Kasumi-1 (cell line): Measurements from ENCODE around the gene ZDHHC14.

ENCODE experiments used
- DNase-seq, 2 experiments: peaks; one replicate each; lab custom pipeline; 2025; lab: John Stamatoyannopoulos, UW

The ZDHHC14 gene

GRCh38 chr6:157493173-157493572 is 112.2 kb downstream of the ZDHHC14 start:
- DNase-seq = no peak

- DNase-seq = no peak
These were observed 112.6 kb downstream of the ZDHHC14 start for GRCh38 chr6:157493576-157493975.

- no peak for DNase-seq
These were observed 113.2 kb downstream of the ZDHHC14 start for GRCh38 chr6:157494132-157494710.

DNA sequence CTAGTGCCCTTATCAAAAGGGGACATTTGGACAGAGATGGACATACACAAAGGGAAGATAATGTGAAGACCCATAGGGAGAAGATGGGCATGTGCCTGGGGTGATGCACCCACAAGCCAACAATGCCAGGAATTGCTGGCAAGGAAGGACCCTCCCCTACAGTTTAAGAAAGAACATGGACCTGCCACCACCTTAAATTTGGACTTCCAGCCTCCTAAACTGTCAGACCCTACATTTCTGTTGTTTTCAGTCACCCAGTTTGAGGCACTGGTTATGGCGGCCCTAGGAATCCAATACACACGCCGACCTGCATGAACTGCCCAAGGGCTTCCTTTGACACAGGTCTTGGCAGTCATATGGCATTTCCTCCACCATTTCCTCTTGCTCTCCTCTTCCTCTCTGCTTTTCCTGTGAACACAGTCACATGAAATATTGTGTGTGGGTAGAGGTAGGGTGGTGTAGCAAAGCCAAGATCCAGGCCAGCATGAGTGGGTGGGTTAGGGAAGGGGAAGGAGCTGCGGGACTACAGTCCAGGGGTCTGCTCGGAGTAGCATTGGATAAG is 115.6 kb downstream of the ZDHHC14 start:
- no peak for DNase-seq

DNA sequence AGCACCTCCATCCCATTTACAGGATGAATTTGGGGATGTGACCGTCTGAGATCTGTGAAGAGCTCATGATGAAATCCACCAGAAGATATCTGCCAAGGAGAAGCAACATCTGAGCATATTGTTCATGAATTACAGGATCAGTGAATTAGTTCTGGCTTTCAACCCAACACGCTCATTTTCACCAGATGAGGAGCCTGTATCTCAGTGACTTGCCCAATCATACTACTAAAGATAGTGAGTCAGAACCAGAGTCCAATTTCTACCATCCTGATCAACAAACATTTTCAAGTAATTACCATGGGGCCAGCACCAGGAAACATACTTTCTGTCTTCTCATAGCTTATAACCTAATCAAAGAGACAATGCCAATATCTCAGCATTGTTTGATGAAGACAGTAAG is 116.6 kb downstream of the ZDHHC14 start:
- DNase-seq = no peak

DNA sequence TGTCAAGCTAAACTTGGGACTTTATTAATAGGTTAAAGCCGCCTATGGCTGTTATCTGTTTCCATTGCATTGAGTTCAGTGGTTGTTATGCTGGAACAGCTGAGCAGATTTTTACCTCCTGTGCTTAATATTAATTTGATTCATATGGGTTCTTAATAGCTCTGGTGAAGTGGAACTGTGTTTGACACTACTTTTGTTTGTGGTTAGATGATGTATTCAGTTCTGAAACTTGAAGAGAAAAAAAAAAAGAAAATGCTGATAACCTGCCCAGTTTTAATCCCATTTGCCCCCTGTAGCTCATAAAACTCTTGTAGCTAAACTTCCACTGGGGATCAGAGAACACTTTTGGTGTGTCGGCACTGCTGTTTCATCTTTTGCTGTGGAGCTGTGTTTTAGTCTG is 117.8 kb downstream of the ZDHHC14 start:
- DNase-seq = no peak

- no peak for DNase-seq
These were observed 119.0 kb downstream of the ZDHHC14 start for GRCh38 chr6:157500022-157500421.

DNA sequence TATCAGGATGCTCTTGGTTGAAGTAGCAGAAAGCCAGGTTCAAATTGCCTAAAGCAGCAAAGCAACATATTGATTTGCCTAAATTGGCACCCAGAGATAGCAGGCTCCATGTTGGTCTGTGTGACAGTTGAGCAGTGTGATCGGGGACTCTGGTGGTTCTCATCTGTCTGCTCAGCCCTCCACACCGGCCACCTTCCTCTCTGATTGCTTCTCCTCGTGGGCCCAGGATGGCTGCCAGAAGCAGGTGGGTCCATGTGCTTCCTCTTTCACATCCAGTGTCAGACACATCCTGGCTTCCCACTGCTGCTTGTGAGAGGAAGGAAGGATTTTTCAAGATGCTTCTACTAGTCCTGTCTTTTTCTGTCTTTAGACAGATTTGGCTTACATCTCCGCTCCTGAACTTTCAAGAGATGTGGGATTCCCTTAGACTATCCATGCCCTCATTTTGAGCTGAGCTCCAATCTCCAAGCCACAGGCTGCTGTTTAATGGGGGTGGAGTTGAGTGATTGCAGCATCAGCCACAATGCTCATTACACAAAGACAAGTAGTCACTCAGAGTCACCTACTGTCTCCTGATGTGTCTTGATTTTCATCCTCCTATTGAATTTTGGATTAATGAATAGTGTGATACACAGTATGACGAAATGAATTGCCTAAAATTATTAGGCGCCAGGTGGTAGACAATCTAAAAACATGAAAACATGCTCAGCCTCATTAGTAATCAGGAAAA is 122.2 kb downstream of the ZDHHC14 start:
- peak; percentile 18 to 30 for DNase-seq

DNA sequence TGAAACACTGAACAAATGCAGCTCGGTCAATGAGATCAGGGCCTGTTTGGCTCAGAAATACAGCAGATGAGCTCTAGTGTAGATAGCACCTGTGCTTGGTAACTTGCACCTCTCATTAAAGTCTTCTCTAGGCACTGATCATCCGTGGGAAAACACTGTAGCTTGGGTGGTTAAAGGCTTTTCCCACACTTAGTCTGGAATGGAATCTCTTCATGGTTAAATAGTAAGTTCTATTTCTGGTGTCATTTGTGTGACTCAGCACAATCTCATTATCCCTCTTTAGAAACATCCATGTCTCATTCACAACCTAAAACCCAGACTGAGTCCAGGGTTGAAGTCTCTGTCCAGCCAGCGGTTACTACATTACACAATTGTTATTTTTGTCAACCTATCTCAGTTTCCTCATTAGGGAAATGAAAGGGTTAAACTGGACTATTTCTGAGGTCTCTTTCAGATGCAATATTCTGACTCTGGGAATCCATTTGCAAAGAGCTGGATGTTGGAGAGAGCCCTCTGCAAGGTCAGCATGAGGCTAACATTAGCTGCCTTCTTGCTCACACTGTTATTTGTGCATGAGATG is 125.0 kb downstream of the ZDHHC14 start:
- DNase-seq = no peak

DNA sequence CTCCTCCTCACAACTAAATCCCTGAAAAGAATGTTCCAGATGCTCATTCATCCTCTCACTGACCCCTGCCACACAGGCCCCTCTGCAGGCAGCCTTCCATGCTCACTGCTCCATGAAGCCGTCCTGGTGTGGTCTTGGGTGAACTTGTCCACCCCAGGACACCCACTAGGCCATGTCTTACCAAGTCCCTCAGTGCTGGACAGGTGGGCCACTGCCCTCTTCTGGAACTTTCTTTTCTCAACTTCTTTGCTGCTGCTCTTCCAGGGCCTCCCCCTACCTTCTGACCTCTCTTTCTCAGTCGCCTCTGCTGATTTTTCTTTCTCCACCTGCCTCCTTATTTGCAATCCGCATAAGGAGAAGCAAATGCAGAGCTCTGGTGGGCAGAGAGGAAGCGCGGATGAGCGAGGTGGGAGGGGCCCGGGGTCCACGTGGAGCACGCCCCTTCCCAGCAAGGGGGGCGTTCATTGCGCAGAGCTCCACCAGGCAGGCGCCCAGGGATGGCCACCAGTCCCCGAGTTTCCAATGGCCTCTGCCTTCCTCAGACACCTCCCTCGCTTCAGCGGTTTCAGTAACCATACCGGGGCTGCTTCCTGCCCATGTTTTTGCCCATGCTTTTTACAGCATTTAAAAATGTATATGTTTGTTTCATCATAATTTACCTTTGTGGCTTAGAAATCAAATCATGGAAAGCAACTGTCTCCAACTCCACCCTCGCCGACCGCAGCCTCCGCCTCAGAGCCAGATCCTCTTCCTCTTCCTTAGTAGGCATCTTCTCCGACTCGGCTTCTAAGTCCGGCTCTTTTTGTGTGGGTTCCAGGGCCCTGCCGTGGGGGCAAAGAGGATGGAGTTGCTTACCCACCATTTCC is 129.6 kb downstream of the ZDHHC14 start:
- DNase-seq = peak; percentile 56 to 66

DNA sequence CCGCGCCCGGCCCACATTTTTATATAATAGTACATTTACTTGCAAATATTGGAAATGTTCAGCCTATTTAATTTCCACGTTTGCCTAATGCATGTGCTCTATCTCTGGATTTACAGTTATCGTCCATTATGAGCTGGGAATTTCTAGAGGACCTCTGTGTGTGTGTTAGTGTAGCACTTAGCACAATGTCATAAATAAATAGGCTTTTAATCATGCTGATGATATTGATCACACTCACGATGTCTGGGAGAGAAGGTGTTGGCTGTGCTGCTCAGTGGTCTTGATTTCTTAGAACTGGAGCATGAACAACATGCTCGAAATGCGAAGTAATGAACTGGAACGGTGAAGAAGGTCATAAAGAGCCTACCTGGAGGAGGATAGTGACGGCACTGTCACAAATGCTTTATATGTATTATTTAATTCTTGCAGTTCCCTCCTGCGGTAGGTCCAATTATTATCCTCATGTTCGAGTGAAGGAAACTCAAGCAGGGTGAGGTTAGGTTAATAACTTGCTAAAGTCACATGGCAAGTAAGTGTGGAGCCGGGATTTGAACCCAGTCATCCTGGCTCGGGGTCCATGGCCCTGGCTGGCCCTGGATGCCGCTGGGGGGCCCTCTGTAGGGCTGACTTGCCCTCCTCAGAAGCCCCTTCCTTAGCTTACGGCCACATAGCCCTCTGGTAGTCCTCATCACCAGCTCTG is 130.8 kb downstream of the ZDHHC14 start:
- DNase-seq = no peak

DNA sequence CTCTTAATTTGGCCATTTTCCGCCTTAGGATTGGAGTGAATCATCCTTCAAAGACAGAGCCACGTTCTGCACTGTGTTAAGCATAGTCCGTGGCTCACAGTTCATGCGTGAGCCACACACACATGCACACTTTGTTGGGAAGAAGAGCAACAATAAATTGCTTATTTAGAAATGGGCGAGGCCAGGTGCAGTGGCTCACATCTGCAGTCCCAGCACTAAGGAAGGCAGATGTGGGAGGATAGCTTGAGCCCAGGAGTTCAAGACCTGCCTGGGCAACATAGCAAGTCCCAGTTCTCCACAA is 131.3 kb downstream of the ZDHHC14 start:
- no peak for DNase-seq

DNA sequence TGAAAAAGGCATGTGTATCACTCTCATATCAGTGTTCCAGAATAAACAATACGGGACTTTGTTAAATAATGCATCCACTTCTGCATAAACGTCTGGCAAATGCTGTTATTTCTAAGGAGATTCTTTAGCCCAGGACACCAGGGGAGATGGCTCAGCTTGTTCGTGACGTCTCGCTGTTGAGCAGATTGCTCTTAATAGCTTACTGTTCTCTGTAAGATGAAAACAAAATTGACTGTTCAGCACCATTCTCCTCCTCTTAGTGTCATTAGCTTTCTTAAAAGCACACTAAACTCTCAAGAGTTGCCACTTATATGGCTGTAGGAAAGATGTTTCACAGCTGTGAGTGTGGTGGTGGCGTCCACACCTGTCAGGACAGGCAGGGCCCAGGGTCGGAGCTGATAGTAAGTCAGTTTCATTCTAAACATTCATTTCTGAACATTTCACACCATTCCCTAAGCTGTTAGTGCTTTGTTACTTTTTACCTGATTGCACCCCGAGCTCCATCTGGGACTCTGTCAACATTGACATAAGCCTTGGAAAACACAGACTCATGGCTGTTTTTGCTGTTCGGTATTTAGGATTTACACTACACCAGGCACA is 132.1 kb downstream of the ZDHHC14 start:
- DNase-seq = no peak

GRCh38 chr6:157513619-157514485 is 132.9 kb downstream of the ZDHHC14 start:
- DNase-seq = no peak

GRCh38 chr6:157514659-157515496 is 133.9 kb downstream of the ZDHHC14 start:
- DNase-seq = peak; percentile 61 to 69

- no peak for DNase-seq
These were observed 135.5 kb downstream of the ZDHHC14 start for GRCh38 chr6:157516319-157517026.

GRCh38 chr6:157517601-157518359 is 136.8 kb downstream of the ZDHHC14 start:
- no peak for DNase-seq
